A204.1 (cell line): ENCODE data around the gene LONRF3.
"Not testable (repeated sequence)": the region's sequence is repeated elsewhere in the genome, so short reads cannot be mapped to it uniquely, and the experiment has no call there.

Source experiments
- FAIRE-seq: peaks from 2 replicates; lab custom pipeline; 2012; peaks lifted over from hg19 to GRCh38; lab: Jason Lieb, UNC

LONRF3 gene

DNA sequence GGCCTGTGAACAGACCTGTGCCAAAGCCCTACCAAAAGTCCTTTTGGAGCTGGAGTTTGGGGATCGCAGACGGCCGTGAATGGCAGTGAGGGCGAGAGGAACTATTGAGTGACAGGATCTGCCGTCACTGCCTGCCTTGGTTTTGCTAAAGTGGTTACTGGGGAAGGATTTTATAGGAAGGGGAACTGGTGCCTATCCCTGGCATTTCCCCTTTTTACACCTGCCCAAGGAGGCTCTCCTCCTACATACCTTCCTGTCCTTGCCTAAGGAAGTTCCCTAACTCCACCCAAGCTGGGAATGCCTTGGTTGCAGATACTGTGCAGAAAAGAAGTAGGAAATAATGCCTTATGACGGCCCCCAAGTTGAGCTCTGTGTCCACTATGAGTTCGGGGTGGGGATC, 14.5 kb downstream of the LONRF3 start:
- FAIRE-seq: no peak

DNA sequence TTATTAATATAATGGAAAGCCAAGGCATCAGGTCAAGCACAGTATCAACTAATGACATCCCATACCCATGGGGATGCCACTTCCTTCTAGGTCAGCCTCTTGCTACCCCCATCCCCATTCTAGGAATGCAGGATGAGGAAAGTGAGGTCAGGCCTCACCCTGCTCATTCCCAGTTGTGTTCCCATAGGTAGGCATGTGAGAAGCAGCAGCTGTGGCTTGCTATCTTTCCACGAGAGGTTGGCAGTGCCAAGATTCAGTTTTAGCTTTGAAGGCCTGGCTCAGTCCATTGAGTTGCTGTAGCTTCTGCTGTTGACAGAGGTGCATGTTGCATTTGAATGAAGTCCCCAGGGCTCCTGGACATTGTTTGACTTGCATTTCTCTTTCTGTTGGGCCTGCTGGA, 15.5 kb downstream of the LONRF3 start:
- FAIRE-seq: no peak

DNA sequence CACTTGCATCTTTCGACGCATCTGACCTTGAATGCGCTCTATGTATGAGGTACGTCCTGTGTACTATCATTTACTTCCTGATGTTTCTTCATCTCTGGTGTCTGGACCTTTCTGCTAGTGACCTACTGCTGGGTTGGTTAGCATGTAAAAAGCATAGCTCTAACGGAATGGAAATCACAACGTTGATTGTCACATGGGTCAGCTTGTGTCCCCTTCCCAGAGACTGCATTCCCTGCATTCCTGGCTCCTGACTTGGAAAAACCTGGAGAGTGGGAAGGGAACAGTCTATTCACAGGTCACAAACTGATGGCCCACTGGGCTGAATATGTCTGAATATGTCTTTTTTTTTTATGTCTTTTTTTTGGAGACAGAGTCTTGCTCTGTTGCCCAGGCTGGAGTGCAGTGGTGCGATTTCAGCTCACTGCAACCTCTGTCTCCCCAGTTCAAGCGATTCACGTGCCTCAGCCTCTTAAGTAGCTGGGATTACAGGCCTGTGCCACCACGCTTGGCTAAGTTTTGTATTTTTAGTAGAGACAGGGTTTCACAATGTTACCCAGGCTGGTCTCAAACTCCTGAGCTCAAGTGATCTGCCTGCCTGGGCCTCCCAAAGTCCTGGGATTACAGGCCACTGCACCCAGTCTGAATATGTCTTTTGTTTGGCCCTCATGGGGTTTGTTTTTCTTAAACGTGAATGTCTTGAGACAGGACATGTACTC, 16.3 kb downstream of the LONRF3 start:
- FAIRE-seq: no peak

DNA sequence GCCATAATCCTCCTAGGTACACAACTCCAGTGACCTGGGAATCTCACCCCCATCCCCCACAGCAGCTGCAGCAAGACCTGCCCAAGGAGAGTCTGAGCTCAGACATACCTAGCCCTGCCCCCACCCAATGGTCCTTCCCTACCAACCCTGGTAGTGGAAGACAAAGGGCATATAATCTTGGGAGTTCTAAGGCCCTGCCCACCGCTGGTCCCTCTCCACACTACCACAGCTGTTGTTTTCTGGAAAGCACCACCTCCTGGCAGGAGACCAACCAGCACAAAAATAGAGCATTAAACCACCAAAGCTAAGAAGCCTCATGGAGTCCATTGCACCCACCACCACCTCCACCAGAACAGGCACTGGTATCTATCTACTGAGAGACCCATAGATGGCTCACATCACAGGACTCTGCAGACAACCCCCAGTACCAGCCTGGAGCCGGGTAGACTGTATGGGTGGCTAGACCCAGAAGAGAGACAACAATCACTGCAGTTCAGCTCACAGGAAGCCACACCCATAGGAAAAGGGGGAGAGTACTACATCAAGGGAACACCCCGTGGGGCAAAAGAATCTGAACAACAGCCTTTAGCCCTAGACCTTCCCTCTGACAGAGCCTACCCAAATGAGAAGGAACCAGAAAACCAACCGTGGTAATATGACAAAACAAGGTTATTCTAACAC, 18.2 kb downstream of the LONRF3 start:
- not testable (repeated sequence) for FAIRE-seq

DNA sequence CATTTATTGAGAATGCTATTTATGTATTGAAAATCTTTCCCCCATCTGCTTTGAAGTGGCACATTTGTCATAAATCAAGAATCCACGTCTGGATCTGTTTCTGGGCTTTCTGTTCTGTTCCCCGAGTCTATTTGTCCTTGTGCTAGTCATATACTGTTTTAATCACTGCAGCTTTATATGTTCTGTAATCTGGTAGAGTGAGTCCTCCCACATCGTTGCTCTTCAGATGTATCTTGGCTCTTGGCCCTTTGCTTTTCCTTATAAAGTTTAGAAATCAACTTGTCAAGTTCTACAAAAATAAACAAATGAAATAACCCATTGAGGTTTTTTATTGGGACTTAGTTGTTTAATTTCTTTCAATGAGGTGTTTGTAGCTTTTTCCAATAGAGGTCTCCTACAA, 29.0 kb downstream of the LONRF3 start:
- no peak for FAIRE-seq

DNA sequence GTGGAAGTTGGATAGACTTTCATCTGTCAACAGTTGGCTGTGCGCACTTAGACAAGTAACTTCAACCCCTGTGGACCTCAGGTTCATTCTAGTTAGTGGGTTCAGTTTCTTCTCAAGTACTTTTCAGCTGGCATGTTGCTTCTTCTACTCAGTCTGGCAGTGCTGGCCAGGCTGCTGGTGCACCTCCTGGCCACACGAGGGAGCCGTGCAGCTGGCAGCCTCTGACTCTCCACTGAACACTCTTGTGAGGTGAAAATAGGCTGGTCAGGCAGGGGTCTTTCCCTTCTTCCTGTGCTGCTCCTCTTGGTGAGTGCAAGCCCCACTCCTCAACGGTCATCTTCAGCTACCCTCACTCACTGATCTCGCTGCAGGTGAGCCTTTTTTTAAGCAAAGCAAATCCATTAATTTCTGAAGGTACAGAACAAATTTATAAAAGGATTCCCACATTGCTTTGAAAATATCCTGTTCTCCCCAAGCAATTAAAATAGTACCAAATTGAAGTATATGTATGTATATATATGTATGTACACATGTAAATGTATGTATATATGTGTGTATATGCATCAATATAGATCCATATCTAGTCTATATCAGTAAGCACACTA, 30.6 kb downstream of the LONRF3 start:
- FAIRE-seq: no peak

DNA sequence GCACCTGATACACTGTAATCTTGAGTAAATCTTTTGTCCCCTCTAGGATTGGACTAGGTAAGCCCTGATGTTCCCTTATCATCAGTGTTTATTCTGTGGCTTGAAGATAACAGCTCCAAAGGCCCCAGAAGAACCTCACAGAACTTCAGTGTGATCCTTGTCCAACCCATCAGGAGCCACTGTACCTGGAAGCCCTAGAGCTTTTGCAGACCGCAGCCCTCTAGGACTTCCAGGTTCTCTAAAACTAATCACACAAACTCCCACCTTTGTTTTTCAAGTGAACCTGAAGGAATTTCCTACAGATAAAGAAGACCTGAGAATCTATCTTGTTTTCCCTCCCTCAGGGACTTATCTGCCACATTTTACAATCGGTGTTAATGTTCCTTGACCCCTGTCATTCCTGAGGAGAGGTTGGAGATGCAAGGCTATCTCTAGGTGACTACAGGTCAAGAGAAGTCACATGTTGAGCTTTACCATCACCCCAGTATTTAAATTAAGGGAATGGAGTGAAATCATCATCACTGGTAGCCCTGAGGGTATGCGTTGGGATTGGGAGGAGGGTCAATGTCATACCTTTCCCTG, 32.9 kb downstream of the LONRF3 start:
- no peak for FAIRE-seq

DNA sequence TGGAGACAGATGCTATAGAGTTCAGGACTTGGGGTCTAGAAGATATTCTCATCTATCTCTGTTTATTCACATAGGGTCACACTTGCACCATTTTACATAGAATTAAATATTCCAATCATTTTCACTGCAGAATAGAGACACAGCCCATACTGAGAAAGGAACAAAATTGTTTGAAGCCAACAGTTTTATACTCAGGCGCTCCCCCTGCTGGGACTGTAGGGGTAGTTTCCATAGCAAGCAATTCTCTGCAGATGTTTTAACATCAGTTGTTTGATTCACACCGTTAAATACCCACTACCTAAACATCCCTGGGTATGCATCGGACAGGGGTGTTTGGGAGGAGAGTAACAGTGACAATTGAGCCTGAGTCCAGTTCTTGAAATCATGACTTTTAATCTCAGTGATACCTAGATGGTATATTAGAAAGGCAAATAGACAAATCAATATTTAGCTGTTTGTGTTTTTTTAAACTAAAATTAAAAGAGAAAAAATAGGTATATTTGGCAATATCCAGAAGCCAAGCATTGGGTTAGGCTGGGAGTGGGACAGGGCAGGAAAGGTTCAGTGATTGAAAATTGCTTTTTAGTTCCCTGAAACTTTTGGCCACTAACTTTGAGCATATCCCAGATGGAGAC, 33.8 kb downstream of the LONRF3 start:
- peak; percentile 40 for FAIRE-seq

DNA sequence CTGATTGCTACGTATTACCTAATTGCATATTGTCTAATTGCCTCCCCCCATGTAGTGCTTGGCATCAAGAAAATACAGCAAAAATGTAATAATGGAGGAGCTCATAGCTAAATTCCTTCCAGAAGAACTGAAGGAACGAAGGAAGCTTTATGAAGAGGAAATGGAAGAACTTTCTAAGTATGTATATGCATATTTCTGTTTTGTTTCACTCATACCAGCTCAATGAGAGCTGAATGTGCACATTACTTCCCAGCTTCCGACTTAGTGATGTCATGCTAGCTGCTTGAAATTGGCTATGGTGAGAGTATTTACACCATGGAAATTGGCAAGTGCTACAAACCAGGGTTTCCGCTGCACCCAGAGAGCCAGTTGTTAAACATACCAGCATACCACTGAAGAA, 34.7 kb downstream of the LONRF3 start:
- FAIRE-seq: no peak

DNA sequence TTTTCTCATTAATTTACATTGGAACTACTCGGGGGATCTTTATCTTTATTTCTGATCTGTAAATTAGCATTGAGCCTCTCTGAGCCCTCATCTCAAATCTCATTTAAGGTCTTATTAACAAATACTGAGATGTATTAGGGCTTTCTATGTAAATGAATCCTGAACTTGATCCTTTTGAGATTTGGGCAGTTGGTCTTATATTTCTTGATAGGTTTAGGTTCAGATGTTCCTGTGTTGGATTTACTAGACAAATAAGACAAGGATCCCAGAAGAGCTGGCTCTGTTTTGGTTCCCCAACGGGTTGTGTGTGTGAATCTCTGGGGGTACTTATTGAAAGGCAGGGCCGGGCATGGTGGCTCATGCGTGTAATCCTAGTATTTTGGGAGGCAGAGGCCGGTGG, 36.1 kb downstream of the LONRF3 start:
- no peak for FAIRE-seq

DNA sequence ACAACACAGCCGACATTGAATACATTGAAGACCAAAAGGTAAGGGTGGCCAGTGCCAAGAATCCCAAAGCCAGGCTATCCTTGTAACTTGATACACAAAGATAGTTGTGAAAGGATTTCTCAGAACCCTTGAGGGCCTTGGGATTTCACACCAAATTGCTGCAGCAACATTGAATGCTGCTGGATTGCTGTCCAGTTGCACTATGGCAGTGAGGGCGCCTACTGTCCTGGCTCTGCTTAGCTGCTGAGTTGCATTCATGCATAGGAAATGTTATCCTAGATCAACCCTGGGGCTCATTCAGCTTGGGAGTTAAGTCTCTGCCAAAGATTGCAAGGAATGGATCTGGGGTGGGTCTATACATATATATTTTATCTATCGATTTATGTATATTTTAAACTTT, 38.7 kb downstream of the LONRF3 start:
- no peak for FAIRE-seq

DNA sequence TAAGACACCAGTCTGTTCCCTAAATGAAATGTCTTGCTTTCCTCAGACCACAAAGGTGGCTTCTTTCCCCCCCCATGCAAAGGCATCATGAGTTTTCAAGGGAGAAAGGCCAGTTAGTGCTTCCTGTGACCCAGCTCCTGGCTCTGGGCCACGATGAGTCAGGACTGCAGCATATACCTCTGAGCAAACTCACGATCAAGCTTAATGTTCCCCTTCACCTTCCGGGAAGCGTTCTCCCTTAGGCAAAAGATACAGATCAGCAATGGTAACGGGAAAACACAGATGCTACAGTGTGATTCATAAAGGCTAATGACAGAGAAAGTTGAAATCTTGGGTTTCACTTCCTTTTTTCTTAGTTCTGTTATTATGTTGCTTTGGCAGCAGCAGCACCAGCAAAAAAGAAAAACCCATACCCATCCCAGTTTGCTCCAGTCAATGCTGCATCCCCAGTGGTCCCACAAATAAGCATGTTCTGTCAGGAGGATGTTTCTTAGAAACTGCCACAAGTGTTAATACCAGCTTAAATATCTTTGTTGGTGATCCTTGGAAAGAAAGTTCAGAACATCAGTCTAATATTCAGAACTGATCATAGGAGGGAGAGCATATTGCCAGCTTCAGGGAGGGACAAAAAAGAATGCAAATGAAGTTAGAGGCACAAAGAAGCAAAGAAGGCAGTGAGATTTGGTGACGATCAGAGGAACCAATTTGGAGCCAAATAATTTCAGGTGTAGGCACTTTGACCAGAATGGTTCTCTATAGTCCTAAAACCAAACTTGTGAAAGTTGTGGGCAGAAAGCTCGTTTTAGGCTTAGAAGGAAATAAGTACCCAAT, 41.2 kb downstream of the LONRF3 start:
- FAIRE-seq: no peak

DNA sequence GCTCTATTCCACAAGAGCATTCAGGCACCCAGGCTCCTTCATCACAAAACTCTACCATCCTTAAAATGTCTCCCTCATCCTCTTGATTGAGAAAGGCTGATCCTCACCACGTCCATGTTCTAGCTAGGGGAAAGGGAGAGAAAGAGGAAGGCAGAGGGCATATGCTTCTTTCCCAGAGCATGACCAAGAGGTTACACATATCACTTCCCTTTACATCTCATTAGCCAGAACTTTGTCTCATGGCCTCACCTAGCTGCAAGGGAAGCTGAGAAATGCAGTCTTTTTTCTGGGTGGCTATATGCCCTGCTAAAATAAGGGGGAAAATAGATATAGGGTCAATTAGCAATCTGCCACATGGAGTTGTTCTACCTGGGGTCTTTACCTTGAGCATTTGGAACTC, 42.7 kb downstream of the LONRF3 start:
- FAIRE-seq: no peak

DNA sequence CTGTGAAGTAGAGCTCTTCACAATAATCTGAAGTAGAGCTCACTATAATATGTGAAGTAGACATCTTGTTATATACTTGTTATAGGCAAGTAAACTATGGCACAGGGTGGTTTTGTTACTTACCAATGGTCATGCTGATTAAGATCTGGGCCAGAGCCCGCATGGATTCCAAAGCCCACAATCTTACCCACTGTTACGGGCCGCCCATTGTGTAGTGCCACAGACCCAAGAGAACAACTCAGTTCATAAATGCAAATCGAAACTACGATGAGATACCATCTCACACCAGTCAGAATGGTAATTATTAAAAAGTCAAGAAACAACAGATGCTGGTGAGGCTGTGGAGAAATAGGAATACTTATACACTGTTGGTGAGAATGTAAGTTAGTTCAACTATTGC, 51.5 kb downstream of the LONRF3 start:
- no peak for FAIRE-seq

DNA sequence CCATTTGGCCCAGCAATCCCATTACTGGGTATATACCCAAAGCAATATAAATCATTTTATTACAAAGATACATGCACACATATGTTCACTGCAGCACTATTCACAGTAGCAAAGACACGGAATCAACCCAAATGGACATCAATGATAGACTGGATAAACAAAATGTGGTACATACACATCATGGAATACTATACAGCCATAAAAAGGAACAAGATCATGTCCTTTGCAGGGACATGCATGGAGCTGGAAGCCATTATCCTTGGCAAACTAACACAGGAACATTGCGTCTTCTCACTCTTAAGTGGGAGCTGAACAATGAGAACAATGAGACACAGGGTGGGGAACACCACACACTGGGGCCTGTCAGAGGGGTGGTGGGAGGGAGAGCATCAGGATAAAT, 51.9 kb downstream of the LONRF3 start:
- not testable (repeated sequence) for FAIRE-seq

DNA sequence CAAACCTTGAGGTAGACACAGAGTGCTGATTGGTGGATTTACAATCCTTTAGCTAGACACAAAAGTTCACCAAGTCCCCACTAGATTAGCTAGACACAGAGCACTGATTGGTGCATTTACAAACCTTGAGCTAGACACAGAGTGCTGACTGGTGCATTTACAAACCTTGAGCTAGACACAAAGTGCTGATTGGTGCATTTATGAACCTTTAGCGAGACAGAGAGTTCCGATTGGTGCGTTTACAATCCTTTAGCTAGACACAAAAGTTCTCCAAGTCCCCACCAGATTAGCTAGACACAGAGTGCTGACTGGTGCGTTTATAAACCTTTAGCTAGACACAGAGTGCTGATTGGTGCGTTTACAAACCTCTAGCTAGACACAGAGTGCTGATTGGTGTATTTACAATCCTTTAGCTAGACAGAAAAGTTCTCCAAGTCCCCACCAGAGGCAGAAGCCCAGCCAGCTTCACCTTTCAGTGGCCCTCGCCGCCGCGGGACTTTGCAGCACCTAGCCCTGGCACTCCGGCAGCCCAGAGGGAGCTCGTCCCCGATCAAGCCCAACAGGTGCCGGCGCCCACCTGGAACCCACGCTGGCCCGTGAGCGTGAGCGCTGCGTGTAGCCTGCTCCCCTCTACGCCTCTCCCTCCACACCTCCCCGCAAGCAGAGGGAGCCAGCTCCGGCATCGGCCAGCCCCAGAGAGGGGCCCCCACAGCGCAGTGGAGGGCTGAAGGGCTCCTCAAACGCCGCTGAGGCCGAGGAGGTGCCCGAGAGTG, 53.7 kb downstream of the LONRF3 start:
- FAIRE-seq: not testable (repeated sequence)

DNA sequence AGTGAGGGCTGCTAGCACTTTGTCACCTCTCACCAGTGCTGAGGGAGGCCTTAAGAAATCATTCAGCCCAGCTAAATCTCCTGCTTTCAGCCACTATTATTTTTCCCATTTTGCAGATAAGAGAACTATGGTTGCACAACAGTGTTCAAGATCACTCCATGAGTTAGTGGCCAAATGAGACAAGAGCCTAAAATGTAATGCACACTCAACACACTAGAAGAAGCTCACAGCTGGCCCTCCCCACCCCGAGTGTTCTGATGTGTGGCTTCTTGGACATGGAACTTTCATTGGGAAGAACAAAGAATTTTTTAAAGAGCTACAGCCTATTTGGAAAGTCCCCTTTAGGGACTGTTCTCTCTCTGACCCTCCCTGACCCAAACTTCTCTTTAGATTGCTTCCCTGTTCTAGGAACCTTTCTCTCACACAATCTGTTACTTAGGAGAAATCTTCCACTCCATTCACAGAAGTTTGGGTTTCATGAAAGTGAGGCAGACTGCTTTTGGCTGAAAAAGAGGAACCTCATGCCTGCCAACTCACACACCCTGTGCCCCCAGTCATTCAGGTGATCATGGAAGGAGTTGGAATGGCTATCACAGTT, 54.4 kb downstream of the LONRF3 start:
- FAIRE-seq: no peak

DNA sequence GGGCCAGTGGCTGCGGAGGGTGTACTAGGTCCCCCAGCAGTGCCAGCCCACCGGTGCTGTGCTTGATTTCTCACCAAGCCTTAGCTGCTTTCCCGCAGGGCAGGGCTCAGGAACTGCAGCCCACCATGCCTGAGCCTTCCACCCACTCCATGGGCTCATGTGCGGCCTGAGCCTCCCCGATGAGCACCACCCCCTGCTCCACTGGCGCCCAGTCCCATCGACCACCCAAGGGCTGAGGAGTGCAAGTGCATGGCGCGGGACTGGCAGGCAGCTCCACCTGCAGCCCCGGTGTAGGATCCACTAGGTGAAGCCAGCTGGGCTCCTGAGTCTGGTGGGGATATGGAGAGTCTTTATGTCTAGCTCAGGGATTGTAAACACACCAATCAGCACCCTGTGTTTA, 55.2 kb downstream of the LONRF3 start:
- not testable (repeated sequence) for FAIRE-seq

DNA sequence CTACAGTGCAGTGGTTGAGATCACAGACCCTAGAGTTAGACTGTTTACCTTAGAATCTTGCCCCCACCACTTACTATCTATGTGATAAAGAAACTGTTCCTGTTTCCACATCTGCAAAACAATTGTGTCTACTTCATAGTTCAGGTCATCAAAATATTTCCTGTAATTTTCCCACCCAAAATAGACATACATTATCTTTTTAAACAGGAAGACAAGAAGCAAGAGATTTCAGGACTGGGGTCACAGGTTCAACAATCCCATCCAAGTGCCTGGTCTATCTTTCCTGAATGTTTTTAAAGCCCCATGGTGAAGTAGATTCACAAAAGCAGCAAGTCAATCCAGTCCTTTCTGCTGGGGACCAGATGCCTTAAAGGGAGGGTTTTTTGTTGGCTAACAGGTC, 56.6 kb downstream of the LONRF3 start:
- FAIRE-seq: no peak

DNA sequence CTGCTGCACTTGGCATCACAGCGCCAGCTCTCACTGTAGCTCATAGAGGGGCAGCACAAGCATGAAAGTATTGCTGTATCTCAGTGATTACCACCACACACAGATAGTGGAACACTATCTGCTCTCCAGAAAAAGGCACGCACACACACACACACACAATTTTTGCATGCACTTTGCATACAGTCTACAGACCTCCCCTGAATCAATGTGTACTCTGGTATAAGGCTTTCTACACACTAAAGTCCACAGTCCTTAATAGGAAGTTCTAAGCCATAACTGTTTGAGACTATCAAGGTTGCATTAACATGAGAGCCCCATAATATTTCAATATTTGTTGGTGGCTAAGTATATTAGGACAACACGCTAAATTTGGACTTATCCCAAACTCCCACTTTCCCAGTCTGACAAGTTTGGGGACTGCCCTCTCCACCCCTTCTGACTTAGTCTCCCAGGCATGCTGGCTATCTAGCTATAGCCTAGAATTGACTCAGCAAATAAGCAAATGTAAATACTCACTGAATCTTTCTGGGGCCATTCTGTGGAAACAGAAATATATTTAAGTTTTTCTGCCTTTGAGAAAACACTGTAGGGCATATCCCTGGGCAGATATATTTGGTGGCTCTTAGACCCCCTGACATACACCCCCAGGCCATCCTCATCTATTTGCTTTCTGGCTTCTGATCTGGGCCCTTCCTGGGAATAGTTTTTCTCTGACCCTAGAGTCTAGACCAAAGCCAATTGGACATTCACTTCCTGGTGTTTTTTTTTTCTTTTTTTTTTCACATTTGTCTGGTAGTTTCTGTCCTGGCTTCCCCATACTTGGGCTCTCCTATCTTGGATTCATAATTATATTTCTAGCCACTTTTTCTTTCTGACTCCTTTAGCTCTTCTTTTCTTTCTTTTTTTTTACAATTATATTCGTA, 62.0 kb downstream of the LONRF3 start:
- FAIRE-seq: no peak
